HG03521 (cell line): Measurements from ENCODE around the gene MED9.

ENCODE experiments used
- ATAC-seq: cut with Tn5 transposase; IDR thresholded peaks from one replicate; pipeline ENCODE4 v1.9.1; 2021; ENCODE audit warnings: mild to moderate bottlenecking, moderate library complexity; ENCODE audit not compliant: unreplicated experiment

MED9 gene

DNA sequence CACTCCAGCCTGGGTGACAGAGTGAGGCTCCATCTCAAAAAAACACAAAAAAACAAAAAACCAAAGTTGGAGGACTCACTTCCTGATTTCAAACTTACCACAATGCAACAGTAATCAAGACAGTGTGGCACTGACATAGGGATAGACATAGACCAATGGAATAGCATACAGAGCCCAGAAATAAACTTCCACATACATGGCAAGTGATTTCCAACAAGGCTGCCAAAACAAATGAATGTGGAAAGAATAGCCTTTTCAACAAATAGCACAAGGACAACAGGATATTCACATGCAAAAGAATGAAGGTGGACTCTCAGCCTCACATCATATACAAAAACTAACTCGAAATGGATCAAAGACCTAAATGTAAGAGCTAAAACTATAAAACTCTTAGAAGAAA, 56.2 kb downstream of the MED9 start:
- ATAC-seq = no peak

DNA sequence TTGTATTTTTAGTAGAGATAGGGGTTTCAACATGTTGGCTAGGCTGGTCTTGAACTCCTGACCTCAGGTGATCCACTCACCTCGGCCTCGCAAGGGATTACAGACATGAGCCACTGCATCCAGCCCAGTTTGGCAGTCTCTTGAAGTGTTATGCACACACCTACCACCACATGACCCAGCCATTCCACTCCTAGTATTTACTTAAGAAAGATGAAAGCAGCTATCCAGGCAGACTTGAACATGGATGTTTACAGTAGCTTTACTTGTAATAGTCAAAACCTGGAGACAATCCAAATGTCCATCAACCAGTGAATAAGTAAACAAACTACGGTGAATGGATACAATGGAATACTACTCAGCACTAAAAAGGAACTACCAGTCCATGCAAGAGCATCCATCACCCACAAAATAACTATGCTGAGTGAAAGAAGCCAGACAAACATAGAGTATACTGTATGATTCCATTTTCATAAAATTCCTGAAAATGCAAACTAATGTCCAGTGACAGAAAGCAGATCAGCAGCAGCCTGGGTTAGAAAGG, 57.2 kb downstream of the MED9 start:
- no peak for ATAC-seq

GRCh38 chr17:17535957-17536356, 59.2 kb downstream of the MED9 start:
- ATAC-seq = no peak

DNA sequence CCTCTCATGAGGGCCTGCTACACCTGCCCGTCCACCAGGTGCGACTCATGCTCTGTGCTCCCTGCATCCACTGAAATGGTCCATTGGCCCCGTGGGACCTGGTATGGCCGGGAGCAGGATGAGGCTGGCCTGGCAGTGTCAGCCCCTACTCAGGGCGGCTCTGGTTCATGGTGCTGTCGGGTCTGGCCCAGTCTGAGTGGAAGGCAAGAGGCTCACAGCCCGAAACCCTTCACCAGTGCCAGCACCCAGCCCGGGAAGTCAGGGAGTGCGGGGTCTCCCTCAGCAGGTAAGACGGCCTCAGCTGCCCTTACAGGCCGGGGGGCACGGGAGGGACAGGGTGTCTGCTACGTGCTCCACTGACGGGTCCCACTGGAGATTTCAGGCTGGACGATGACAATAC, 59.9 kb downstream of the MED9 start:
- no peak for ATAC-seq

DNA sequence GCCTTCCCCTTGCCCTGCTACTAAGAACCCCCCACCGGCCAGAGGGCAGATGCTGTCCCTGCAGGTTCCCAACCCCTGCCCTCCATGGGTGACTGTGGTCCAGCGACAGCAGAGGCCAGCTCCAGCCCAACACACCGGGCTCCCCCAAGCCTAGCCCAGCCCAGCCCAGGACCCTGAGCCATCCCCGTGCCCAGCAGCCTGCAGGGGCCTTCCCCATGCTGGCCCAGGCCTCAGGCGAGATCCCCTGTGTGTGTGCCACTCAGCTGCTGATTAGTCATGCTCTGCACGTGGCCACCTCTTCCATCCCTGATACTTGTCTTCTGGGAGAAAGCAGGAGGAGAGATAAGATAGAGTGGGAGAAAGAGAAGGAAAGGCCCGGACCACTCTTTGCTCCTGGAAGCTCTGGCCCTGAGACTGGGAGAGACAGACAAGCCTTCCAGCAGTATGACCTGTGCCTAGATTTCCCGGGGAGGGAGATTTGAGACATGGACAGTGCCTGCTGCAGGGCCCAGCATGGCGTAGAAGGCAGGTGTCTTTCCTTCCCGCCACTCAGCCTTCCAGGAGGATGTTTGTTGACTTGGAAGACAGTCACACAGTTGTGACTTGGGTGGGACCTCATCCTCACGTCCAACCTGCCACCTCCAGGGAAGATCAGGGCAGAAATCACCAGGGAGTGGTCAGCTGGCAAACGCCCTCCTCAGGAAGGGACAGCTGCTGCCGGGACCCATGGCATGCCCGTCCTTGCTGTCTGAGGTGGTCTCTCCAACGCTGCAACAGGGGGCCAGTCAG, 60.7 kb downstream of the MED9 start:
- ATAC-seq = no peak

- no peak for ATAC-seq
Observed at GRCh38 chr17:17538417-17539391, 61.9 kb downstream of the MED9 start.

- no peak for ATAC-seq
Observed at GRCh38 chr17:17539591-17539990, 62.8 kb downstream of the MED9 start.

- ATAC-seq = no peak
Observed at GRCh38 chr17:17540278-17540906, 63.6 kb downstream of the MED9 start.

GRCh38 chr17:17540935-17541639, 64.3 kb downstream of the MED9 start:
- no peak for ATAC-seq

DNA sequence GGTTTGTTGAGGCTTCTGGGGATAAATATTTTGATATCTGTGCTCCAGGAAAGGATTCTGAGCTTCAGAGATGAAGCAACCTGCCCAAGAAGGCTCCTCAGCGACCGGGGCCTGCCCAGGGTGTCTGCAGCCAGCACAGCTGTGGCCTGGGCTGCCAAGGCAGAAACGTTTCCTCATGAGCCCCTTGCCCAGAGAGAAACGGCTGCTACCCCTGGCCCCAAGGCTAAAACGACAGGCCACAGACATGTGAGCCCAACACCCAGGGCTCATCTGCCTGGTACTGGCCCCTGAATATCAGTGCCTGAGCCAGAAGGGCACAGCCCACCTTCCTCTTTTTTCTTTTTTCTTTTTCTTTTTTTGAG, 64.8 kb downstream of the MED9 start:
- ATAC-seq = no peak
